ENCODE data around the gene RIOK1. TPM values are rescaled to one million over a fixed set of nuclear protein-coding genes. Genes with fewer than 3 reads are reported as not detected.
"Not testable (repeated sequence)": the region's sequence is repeated elsewhere in the genome, so short reads cannot be mapped to it uniquely, and the experiment has no call there.

Gene RIOK1
- 10 to 100 TPM; 28.5 to 35.0 (median 32.5) TPM for polyA plus RNA-seq (ENCODE audit: insufficient read length in 4 of 4)

DNA sequence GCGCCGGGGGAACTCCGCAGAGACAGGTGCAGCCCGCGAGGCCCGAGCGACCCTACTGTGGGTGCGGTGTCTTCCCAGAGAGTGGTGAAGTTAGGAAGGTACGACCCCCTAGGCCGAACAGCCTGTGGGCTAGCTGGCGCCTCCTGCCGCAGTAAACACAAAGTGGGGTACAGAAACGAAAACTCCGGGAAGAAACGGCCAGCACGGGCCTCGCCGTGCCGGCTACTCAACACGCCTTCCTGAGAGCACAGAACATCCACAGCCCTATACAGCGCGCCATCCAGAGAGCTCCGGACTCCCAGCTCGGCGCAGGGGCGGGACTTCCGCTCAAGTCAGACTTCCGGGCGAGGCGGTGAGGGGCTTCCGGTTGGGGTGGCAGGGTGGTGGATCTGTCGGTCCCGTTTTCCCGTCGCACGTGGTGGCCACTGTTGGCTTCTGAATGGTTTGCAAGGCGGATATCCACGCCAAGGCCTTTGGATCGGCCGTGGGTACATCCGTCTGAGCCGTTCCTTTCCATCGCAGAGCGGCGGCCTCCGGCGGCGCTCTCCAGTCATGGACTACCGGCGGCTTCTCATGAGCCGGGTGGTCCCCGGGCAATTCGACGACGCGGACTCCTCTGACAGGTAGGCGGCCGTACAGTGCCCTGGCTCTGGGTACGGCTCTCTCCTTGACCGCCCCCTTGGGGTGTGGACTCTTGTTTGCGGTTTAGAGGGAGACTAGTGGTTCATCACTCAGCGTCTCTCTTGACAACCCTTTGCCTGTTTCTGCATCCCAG lies at the start of gene RIOK1, which contains the start of gene CAGE1:
Gene RIOK1 (plus strand): TSS at position 358 of the 775 bp plus-strand sequence. CDS start 195 bp downstream, at position 553.
Gene CAGE1 (minus strand): TSS at position 292 of the 775 bp plus-strand sequence. CDS start 2,569 bp downstream, outside the sequence.
- DNase-seq (ENCODE audit: low read depth in 4 of 4, low spot score in 2 of 4): peak; percentile 86 to 90 (median 88)

DNA sequence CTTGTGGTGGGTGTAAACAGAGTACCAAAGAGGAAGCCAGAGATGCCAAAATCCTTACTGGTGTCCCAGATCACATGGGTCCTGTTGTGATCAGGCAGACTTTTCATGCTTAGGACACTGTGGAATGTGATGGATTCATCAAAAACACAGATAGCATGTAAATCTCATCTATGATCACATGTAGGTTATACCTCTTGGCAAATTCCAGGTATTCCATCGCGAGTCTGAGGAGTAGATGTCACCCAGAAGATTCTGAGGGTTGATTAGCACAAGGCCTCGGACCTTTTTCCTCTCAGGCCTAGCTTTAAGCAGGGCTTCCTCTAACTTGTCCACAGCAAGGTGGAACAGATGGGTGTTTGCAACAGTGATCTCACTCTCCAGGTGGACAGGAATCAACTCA lies 48.3 kb upstream of the RIOK1 start:
- no peak for DNase-seq (ENCODE audit: low read depth in 4 of 4, low spot score in 2 of 4)

DNA sequence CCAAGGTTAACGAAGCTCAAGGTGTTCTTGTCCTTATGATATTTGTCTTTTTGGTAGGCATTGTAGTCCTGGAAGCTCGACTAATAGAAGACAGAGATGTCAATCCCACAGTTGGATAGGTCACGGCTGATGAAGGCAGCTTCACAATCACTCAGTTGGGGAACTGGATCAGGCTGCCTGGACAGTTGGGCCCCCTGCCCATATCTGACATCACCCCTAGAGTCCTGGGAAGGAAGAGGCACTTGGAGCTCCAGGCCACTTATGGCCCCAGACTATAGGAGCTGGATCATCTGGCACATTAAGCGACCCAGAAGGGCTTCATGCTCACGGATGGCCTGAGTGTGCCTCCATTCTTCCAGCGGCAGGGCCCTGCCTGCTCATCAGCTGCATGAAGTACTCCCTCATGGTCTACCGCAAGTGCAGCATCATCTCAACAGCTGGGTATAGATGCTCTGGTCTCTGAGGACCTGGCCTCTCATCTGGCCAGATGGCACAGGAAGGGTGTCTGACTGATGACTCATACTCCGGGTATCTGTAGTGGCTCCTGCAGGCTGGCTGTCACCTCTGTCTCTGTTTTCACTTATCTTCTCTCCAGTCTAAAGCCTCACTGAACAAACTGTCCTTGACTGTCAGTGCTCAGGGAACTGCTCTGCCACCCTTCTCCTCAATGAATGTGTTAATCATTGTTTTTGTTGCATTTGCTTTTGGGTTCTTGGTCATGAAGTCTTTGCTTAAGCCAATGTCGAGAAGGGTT lies 47.4 kb upstream of the RIOK1 start:
- no peak for DNase-seq (ENCODE audit: low read depth in 4 of 4, low spot score in 2 of 4)

DNA sequence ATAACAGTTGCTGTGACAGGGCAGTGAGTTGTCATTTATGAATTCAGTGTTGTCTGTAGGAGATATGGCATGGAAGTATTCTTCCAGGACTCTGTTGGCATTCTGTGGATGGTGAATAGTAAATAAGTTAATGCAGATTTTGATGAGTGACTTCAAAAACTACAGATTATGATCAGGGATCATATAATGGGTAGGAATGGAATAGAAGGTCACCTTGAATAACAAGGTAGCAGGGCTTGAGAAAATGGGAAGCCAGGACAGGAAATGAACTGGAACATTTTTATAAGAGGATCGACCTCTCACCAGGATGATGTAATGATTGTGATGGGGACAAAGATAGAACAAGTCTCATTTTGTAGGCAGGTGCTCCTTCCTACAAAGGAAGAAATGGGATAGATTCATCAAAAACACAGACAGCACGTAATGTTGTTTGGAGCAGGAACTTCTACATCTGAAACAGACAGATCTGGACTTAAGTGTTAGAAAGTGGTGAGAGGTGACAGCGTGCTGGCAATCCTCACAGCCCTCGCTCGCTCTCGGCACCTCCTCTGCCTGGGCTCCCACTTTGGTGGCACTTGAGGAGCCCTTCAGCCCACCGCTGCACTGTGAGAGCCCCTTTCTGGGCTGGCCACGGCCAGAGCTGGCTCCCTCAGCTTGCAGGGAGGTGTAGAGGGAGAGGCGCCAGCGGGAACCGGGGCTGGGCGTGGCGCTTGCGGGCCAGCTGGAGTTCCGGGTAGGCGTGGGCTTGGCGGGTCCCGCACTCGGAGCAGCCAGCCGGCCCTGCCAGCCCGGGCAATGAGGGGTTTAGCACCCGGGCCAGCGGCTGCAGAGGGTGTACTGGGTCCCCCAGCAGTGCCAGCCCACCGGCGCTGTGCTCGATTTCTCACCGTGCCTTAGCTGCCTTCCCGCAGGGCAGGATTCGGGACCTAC lies 45.8 kb upstream of the RIOK1 start:
- no peak for DNase-seq (ENCODE audit: low read depth in 4 of 4, low spot score in 2 of 4)

DNA sequence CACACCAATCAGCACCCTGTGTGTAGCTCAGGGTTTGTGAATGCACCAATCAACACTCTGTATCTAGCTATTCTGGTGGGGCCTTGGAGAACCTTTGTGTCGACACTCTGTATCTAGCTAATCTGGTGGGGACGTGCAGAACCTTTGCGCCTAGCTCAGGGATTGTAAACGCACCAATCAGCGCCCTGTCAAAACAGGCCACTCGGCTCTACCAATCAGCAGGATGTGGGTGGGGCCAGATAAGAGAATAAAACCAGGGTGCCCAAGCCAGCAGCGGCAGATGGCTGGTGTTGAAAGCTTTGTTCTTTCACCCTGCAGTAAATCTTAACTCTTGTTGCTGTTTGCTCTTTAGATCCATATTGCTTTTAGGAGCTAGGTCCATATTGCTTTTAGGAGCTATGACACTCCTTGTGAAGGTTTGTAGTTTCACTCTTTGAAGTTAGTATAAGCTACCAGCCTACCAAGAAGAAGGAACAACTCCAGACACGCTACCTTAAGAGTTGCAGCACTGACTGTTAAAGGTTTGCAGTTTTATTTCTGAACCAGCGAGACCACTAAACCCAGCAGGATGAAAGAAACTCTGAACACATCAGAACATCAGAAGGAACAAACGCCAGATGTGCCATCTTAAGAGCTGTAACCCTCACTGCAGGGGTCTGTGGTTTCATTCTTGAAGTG lies 44.7 kb upstream of the RIOK1 start:
- not testable (repeated sequence) for DNase-seq (ENCODE audit: low read depth in 4 of 4, low spot score in 2 of 4)

DNA sequence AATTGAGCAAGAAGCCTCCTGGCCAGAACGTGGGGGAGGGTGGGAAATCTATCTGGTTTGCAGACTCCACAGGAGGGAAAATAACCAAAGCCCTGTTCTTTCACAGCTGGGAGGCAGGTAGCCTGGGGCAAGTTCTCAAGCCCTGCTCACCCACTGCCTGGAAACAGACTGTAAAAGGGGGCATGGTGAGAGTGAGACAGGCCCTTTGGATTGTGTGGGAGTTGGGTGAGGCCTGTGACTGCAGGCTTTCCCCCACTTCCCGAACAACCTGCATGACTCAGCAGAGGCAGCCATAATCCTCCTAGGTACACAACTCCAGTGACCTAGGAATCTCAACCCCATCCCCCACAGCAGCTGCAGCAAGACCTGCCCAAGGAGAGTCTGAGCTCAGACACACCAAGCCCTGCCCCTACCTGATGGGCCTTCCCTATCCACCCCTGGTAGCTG lies 42.0 kb upstream of the RIOK1 start:
- DNase-seq (ENCODE audit: low read depth in 4 of 4, low spot score in 2 of 4): not testable (repeated sequence)

DNA sequence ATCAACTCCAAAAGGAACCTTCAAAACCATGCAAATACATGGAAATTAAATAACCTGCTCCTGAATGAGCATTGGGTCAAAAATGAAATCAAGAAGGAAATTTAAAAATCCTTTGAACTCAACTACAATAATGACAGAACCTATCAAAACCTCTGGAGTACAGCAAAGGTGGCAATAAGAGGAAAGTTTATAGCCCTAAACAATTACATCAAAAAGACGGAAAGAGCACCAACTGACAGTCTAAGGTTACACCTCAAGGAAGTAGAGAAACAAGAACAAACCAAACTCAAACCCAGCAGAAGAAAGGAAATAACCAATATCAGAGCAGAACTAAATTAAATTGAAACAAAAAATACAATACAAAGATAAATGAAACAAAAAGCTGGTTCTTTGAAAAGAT lies 39.0 kb upstream of the RIOK1 start:
- DNase-seq (ENCODE audit: low read depth in 4 of 4, low spot score in 2 of 4): not testable (repeated sequence)

DNA sequence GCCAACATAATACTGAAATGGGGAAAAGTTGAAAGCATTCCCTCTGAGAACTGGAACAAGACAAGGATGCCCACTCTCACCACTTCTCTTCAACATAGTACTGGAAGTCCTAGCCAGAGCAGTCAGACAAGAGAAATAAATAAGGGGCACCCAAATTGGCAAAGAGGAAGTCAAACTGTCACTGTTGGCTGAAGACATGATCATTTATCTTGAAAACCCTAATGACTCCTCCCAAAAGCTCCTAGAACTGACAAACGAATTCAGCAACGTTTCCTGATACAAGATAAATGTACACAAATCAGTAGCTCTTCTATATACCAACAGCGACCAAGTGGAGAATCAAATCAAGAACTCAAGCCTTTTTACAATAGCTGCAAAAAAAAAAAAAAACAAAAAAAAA lies 37.7 kb upstream of the RIOK1 start:
- not testable (repeated sequence) for DNase-seq (ENCODE audit: low read depth in 4 of 4, low spot score in 2 of 4)

DNA sequence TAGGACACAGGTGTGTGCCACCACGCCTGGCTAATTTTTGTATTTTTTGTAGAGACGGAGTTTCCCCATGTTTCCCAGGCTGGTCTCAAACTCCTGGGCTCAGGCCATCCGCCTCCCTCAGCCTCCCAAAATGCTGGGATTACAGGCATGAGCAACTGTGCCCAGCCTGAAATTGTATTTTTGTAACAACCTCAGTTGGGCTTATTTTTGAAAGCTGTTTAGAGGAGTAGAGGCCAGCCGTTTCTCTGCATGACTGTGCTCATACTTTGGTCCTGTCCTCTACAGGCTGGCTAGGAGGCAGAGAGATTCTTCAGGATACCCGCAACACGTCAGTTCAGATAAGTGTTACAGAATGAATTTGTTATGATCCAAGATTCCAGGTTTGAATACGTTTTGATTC lies 22.2 kb upstream of the RIOK1 start:
- DNase-seq (ENCODE audit: low read depth in 4 of 4, low spot score in 2 of 4): no peak

DNA sequence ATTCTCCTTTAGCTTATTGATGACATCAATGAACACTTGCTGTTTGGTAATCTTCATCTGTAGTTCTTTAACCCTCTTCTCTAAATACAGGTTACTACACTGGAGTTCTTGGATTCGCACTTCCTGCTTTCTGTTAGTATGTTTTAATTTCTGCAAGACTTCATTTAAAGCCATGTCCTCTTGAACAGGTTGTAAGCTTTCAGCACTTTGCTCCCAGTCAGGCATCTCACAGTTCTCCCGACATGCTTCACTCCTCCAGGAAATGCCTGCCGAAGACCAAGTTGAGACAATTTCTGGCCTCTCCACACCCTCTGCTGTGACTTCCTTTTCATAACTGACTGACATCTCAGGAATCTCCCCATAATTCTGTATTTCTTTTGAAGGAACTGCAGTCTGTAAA lies 15.9 kb upstream of the RIOK1 start:
- DNase-seq (ENCODE audit: low read depth in 4 of 4, low spot score in 2 of 4): no peak

DNA sequence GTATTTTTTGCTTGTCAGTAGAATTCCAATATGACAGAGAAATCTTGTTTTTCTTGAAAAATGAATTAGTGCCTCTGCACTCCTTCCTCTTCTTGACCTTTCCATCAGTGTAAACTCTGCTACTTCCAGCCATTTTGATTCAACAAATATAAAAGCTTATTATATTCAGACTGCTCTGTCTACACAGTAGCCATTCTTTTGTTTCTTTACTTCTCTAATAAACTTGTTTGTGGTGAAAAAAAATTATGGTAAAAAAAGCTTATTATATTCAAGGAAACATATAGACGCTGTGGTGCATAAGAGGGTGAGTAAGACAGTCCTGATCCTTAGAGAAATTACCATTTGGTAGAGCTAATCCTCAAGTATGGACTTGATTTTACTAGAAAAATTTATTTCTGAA lies 11.6 kb upstream of the RIOK1 start:
- no peak for DNase-seq (ENCODE audit: low read depth in 4 of 4, low spot score in 2 of 4)

DNA sequence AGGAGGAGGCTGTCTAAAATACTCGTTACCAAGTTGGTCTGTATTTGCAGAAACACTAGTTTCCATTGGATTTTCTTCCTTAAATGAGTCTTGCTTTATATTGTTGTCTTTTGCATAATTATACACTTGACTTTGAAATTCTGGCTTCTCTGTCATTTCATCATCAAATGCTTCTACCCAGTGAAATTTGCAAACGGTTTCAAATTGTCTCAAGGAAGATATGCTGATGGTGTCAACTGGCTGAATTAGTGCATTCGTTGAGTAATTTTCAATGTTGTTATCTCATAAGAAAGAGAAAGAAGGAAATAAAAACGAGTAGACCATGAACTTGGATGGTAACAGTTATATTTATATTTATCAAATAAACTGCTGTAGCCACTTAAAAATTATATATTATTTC lies 10.9 kb upstream of the RIOK1 start:
- DNase-seq (ENCODE audit: low read depth in 4 of 4, low spot score in 2 of 4): no peak

DNA sequence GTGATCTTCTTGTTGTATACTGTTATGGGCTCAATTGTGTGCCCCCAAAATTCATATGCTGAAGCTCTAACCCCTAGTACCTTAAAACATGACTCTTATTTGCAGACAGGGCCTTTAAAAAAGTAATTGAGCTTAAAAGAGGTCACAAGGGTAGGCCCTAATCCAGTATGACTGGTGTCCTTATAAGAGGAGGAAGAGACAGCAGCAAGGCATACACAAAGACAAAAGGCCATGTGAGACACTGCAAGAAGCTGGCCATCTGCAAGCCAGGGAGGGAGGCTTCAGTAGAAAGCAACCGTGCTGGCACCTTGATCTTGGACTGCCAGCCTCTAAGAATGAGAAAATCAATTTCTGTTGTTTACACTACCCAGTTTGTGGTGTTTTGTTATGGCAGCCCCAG lies 8.5 kb upstream of the RIOK1 start:
- DNase-seq (ENCODE audit: low read depth in 4 of 4, low spot score in 2 of 4): no peak

DNA sequence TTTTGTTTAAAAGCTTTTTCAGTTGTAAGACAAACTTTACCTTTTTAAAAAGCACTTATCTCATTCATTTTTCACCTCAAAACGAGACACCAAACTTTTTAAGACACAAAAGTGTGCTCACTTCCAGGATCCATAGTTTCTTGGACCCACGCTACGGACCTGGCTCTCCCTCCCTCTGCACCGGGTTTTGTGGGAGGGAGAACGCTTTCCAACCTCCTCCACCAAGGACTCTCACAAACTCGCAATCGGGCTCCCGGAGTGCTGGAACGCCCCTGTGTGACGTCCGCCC lies 502 bp upstream of the RIOK1 start:
- no peak for DNase-seq (ENCODE audit: low read depth in 4 of 4, low spot score in 2 of 4)

DNA sequence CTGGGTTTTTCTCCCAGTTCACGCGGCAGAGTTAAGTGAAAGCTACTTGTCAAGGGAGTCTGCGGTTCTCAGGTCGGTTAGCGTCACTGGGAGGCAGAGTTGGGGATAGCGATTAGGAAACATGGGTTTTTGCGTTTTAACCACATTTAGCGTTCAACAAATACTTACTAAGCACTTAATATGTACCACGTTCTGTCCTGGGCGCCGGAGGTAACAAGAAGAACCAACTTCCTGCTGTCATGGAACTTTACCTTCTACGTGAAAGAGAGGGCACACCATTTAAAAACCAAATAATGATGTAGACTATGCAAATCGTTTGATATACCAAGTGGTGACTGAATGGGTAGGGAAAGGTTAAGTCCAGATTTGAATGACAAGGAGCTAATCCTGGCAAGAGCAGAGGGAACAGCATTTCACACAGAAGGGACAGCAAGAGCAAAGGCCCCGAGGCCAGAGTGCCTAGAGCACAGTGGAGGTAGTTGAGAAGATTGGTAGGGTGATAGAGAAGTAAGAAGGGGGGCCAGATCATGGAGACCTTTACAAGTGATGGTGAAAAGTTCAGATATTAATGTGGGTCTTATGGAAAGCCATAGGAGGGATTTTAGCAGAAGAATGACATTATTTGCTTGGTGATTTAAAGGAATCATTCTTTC lies 744 bp downstream of the RIOK1 start:
- no peak for DNase-seq (ENCODE audit: low read depth in 4 of 4, low spot score in 2 of 4)

DNA sequence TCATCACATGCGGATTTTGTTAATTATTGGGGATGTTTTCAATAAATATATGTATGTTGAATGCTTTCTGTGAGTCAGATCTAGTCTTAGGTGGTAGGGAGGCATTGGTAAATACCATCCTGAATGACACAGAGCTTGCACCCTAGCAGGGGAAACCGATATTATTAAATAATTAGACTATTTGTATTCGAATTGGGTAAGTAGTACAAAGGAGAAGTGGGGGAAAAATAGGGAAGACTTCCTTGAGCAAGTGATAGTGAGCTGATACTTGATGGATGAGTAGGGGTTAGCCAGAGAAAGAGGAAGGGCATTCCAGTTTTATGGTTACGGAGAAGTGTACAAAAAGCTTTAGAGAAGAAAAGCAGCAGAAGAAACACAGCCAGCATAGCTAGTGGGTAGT lies 1.5 kb downstream of the RIOK1 start:
- DNase-seq (ENCODE audit: low read depth in 4 of 4, low spot score in 2 of 4): no peak

DNA sequence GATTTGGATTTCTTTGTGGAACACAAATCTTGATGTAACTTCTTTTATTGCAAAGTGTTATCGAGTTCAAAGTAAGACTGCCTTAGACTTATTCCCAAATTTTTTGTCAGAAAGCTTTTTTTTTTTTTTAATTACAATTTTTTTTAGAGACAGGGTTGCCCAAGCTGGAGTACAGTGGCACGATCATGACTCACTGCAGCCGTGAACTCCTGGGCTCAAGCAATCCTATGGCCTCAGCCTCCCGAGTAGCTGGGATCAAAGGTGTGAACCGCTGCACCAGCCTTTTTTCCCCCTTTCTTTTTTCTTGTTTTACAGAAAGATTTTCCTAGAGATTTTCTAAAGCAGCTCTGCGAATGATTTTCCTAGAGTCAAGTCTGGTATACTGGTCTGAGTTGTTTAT lies 2.8 kb downstream of the RIOK1 start:
- no peak for DNase-seq (ENCODE audit: low read depth in 4 of 4, low spot score in 2 of 4)

DNA sequence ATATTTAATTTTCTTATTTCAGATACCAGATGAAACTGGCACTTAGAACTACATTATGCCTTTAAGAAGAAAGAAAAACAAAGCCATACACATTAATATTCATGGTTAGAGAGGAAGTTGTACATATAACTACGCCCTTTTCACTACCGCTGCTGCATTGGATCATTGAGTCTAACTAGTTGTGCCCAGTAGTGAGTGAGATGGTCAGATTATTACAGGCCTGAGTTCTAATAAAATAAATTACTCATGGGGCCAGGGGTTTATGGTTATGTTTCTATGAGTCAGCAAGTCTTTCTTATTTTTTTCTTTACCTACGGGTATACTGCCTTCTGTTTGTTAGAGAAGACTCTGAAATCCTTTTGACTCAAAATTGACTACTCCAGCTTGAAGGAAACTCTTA lies 11.5 kb downstream of the RIOK1 start:
- no peak for DNase-seq (ENCODE audit: low read depth in 4 of 4, low spot score in 2 of 4)

DNA sequence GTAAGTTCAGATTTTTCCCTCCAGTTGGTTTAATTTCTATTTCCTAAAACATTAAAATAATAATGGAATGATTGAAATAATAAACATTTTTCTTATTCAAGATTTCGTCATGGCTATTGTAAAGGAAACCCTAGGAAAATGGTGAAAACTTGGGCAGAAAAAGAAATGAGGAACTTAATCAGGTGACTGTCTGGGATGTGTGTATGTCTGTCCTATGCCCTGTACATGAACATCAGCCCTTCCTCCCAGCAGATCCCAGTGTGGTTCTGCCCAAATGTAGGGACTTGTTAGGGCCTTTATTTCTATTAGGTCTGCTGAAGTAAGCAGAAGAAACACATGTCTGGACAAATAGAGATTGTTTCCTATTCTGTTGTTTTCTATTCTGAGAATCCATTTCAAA lies 13.1 kb downstream of the RIOK1 start:
- DNase-seq (ENCODE audit: low read depth in 4 of 4, low spot score in 2 of 4): no peak

DNA sequence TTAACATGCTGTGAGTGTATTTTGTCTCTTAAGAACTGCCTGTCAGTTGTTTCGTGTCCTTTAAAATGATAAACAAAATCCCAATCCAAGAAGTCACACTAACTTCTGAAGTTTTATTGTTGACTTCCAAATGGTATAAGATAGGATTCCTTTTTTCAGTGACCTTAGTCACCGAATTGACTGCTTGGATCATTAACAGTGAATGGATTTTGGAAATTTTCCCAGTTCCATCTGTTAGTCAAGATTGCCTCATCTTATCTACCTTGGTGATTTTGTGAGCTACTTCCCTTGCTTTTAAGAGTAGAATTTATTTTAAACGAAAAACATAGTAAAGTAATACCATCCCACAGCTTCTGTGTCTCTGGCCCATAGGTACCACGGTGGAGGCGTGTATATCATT lies 14.9 kb downstream of the RIOK1 start:
- no peak for DNase-seq (ENCODE audit: low read depth in 4 of 4, low spot score in 2 of 4)

All from left renal cortex interstitium (tissue), 4 donors.